Fibroblast of villous mesenchyme (primary cell): Measurements from ENCODE around the gene NEK10. TPM values are rescaled to one million over a fixed set of nuclear protein-coding genes. Genes with fewer than 3 reads are reported as not detected.

Experiments
- DNase-seq: peaks from one replicate; pipeline ENCODE4 v3.0.0-alpha.2; 2010; ENCODE audit warnings: low read depth
- H3K4me3 ChIP-seq: 2 replicates; pipeline ENCODE4 v1.5.1; 2011; ENCODE audit warnings: low read depth, mild to moderate bottlenecking, low read length
- total RNA-seq: library from RNA; depleted of rRNA; stranded (reverse); fragments of >200 nt; gene quantifications from 2 replicates; pipeline ENCODE4 v1.2.3, GENCODE V29; 2012
- TF ChIP-seq, protein P1 (sequence below): IDR thresholded peaks from 2 replicates; pipeline ENCODE4 v1.5.1; 2012; ENCODE audit warnings: low read depth, mild to moderate bottlenecking, low read length; ENCODE audit not compliant: insufficient read depth

The NEK10 gene
- total RNA-seq, 1 donor = 6.9 TPM

- no peak overlapping the region for H3K4me3 ChIP-seq
- TF ChIP-seq, protein P1, sequence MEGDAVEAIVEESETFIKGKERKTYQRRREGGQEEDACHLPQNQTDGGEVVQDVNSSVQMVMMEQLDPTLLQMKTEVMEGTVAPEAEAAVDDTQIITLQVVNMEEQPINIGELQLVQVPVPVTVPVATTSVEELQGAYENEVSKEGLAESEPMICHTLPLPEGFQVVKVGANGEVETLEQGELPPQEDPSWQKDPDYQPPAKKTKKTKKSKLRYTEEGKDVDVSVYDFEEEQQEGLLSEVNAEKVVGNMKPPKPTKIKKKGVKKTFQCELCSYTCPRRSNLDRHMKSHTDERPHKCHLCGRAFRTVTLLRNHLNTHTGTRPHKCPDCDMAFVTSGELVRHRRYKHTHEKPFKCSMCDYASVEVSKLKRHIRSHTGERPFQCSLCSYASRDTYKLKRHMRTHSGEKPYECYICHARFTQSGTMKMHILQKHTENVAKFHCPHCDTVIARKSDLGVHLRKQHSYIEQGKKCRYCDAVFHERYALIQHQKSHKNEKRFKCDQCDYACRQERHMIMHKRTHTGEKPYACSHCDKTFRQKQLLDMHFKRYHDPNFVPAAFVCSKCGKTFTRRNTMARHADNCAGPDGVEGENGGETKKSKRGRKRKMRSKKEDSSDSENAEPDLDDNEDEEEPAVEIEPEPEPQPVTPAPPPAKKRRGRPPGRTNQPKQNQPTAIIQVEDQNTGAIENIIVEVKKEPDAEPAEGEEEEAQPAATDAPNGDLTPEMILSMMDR = no peak
- DNase-seq = no peak
Measured at GRCh38 chr3:27252646-27253045, 116.5 kb downstream of the NEK10 start.

- TF ChIP-seq, protein P1 = no peak
- DNase-seq = no peak
- H3K4me3 ChIP-seq = no peak overlapping the region
Measured at GRCh38 chr3:27244374-27244773, 124.8 kb downstream of the NEK10 start.

GRCh38 chr3:27239951-27240350, 129.2 kb downstream of the NEK10 start:
- H3K4me3 ChIP-seq = no peak overlapping the region
- TF ChIP-seq, protein P1 = no peak
- no peak for DNase-seq

- H3K4me3 ChIP-seq = no peak overlapping the region
- DNase-seq = no peak
- TF ChIP-seq, protein P1 = peak; percentile 13
Measured at GRCh38 chr3:27228805-27229204, 140.4 kb downstream of the NEK10 start.

GRCh38 chr3:27224197-27224596, 145.0 kb downstream of the NEK10 start:
- TF ChIP-seq, protein P1 = no peak
- no peak overlapping the region for H3K4me3 ChIP-seq
- DNase-seq = no peak

- TF ChIP-seq, protein P1 = no peak
- no peak for DNase-seq
Measured at GRCh38 chr3:27221264-27221932, 147.8 kb downstream of the NEK10 start.

GRCh38 chr3:27220166-27220565, 149.0 kb downstream of the NEK10 start:
- no peak overlapping the region for H3K4me3 ChIP-seq
- DNase-seq = no peak
- TF ChIP-seq, protein P1 = no peak

More at GRCh38 chr3:27221264-27221932, 147.8 kb downstream of the NEK10 start:
- no peak overlapping the region for H3K4me3 ChIP-seq
